Erythroblast (primary cell): ENCODE results near the gene GPR89B.
"Not testable (repeated sequence)": the region's sequence is repeated elsewhere in the genome, so short reads cannot be mapped to it uniquely, and the experiment has no call there.

Experiments used
- GATA1 ChIP-seq: IDR thresholded peaks from 2 replicates; pipeline ENCODE4 v1.6.1; 2011; ENCODE audit warnings: low read depth, mild to moderate bottlenecking, control low read depth, low read length, moderate library complexity
- POLR2A ChIP-seq: IDR thresholded peaks from 2 replicates; pipeline ENCODE4 v1.6.1; 2011; ENCODE audit warnings: mild to moderate bottlenecking, low read length

DNA sequence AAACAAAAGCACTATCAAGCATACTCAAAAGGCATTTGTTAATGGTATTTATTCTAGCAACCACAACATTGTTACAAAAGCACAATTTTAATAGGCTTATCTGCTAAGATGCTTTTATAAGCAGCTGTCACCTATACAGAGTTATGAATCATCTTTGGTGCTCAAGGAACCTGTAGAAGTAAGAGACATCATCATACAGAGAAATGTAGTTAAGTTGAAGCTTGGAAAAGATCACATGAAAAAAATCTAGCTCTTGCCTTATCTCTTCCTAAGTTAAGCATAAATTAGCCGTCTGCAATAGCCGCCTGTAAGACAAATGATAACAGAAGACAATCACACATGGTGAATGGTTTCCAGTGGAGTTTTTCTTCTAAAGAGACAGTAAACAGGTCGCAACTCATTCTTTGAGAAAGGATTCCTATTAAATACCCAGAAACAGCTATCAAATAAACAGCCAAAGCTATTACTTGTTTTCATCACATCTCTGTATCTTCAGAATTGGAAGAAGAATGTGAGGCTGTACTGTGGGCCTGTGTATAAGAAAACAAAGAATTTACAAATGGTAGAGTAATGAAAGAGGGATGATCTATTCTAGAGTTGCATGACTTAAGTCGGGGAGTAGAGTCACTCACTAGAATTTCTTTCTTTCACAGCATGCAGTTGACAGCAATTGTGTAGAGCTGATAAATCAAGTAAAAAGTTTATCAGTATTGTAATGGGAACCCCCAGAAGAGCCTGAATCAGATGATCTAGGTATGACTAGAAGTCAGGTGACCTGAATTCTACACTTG is 65.8 kb downstream of the GPR89B start:
- TF ChIP-seq POLR2A, GATA1: not testable (repeated sequence)
